PC-9 (cell line): ENCODE results near the gene FKBP7. TPM values are rescaled to one million over a fixed set of nuclear protein-coding genes. Genes with fewer than 3 reads are reported as not detected.

Source experiments
- BruUV-seq: library from RNA; stranded (reverse); fragments of 400-500 nt; replicated peaks from 2 replicates; lab custom pipeline; 2021; lab: Mats Ljungman, UMichigan
- CTCF ChIA-PET: fragments of 300-600 bp; sonication (Branson Sonifier 250); formaldehyde crosslinking; loops from one replicate; lab custom pipeline; 2022; ENCODE audit warnings: antibody characterized with exemption; lab: Charles Lee
- POLR2A ChIA-PET: fragments of 300-600 bp; sonication (Branson Sonifier 250); formaldehyde crosslinking; loops from one replicate; lab custom pipeline; 2022; ENCODE audit warnings: antibody characterized with exemption; ENCODE audit not compliant: unreplicated experiment; lab: Charles Lee
- DNase-seq, 2 experiments: peaks; one replicate each; pipeline versions ENCODE4 v3.0.0 to v3.0.0-alpha.2; 2015 to 2022; ENCODE audit warnings: mixed read lengths in 1 of 2
- H2AFZ ChIP-seq: fragments of 200-600 bp; sonication (generic); 2 replicates; pipeline ENCODE4 v1.8.1; 2017; ENCODE audit warnings: antibody characterized with exemption
- H3F3A ChIP-seq: fragments of 200-600 bp; sonication (generic); 2 replicates; pipeline ENCODE4 v1.8.1; 2017; ENCODE audit warnings: antibody characterized with exemption, mild to moderate bottlenecking, low read depth; ENCODE audit not compliant: insufficient read depth
- H3K27ac ChIP-seq: fragments of 200-600 bp; sonication (generic); 2 replicates; pipeline ENCODE4 v1.6.1; 2016; ENCODE audit warnings: mixed run types
- H3K27me3 ChIP-seq: fragments of 200-600 bp; sonication (generic); 2 replicates; pipeline ENCODE4 v1.6.1; 2016; ENCODE audit warnings: low read depth, mixed run types; ENCODE audit not compliant: insufficient read depth
- H3K36me3 ChIP-seq: fragments of 200-600 bp; sonication (generic); 2 replicates; pipeline ENCODE4 v1.6.1; 2016; ENCODE audit warnings: low read depth, mixed run types
- H3K4me1 ChIP-seq: fragments of 200-600 bp; sonication (generic); replicated peaks from 2 replicates; pipeline ENCODE4 v1.6.1; 2016; ENCODE audit warnings: mixed run types; ENCODE audit not compliant: insufficient read depth
- H3K4me2 ChIP-seq: fragments of 200-600 bp; sonication (generic); 2 replicates; pipeline ENCODE4 v1.6.1; 2017; ENCODE audit warnings: mixed run types
- H3K4me3 ChIP-seq: fragments of 200-600 bp; sonication (generic); 2 replicates; pipeline ENCODE4 v1.6.1; 2016; ENCODE audit warnings: mixed run types
- H3K79me2 ChIP-seq: fragments of 200-600 bp; sonication (generic); 2 replicates; pipeline ENCODE4 v1.6.1; 2017; ENCODE audit warnings: low read depth, mixed run types
- H3K9me2 ChIP-seq: fragments of 200-600 bp; sonication (generic); 2 replicates; pipeline ENCODE4 v1.8.1; 2017; ENCODE audit warnings: mild to moderate bottlenecking; ENCODE audit not compliant: insufficient read depth
- H3K9me3 ChIP-seq: fragments of 200-600 bp; sonication (generic); 2 replicates; pipeline ENCODE4 v1.8.1; 2016; ENCODE audit warnings: low read depth; ENCODE audit not compliant: insufficient read depth
- H4K20me1 ChIP-seq: fragments of 200-600 bp; sonication (generic); 2 replicates; pipeline ENCODE4 v1.8.1; 2017; ENCODE audit not compliant: insufficient read depth
- EZH2 ChIP-seq: fragments of 200-600 bp; sonication (generic); IDR thresholded peaks from 2 replicates; pipeline ENCODE4 v1.8.0; 2017; ENCODE audit warnings: antibody characterized with exemption, low read depth
- intact Hi-C: fragments of 100-400 bp; cut with micrococcal nuclease; formaldehyde crosslinking; loops from one replicate; pipeline ENCODE4 v1.10.0; 2022; ENCODE audit not compliant: unreplicated experiment
- total RNA-seq: library from RNA; stranded (reverse); gene quantifications from 2 replicates; pipeline ENCODE4 v1.2.3, GENCODE V29; 2021
- TF ChIP-seq, protein P1 (sequence below): fragments of 200-600 bp; sonication (generic); conservative IDR thresholded peaks from 2 replicates; pipeline ENCODE4 v1.6.1; 2017; ENCODE audit warnings: mixed run types, antibody characterized with exemption, mild to moderate bottlenecking, moderate library complexity

FKBP7 gene
- total RNA-seq, 1 experiment from 2014 or later, result 6.1 TPM

DNA sequence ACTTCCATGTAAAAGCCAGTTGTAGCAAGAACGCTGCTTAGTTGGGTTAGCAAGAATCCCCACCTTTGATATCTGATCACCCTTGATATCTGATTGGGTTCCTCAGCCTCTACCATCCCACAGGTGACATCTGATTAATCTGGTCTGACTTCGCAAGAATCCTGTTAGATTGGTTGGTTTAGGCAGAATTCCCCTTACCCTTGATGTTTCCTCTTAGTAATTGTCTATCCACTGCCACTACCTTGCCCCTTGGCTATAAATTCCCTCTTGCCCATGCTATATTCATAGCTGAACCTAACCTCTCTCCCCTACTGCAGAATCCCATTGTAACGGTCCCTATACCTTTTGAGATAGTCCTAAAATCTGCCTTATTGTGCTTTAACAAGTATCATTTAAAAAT lies 60.5 kb downstream of the FKBP7 start:
- no peaks in the 10 kb centered on the region for H3K36me3 ChIP-seq
- H4K20me1 ChIP-seq, result no peaks in the 10 kb centered on the region
- CTCF ChIA-PET, result interaction anchor here (0.6 to 2.1 kb wide), 5 partner anchors 98 to 644 kb away, joined by 3 to 6 read pairs (median 5); no protein-coding TSS in a partner anchor
- no peaks in the 10 kb centered on the region for H3K27me3 ChIP-seq
- no peak for TF ChIP-seq EZH2
- TF ChIP-seq, protein P1, sequence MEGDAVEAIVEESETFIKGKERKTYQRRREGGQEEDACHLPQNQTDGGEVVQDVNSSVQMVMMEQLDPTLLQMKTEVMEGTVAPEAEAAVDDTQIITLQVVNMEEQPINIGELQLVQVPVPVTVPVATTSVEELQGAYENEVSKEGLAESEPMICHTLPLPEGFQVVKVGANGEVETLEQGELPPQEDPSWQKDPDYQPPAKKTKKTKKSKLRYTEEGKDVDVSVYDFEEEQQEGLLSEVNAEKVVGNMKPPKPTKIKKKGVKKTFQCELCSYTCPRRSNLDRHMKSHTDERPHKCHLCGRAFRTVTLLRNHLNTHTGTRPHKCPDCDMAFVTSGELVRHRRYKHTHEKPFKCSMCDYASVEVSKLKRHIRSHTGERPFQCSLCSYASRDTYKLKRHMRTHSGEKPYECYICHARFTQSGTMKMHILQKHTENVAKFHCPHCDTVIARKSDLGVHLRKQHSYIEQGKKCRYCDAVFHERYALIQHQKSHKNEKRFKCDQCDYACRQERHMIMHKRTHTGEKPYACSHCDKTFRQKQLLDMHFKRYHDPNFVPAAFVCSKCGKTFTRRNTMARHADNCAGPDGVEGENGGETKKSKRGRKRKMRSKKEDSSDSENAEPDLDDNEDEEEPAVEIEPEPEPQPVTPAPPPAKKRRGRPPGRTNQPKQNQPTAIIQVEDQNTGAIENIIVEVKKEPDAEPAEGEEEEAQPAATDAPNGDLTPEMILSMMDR, result no peak
- DNase-seq, result no peak
- no peak overlapping the region for H3K27ac ChIP-seq
- peaks cover 6% of the 10 kb centered on the region for H3F3A ChIP-seq
- H3K4me3 ChIP-seq, result no peak overlapping the region
- POLR2A ChIA-PET, result no interaction called here
- H3K9me2 ChIP-seq, result no peaks in the 10 kb centered on the region
- no peaks in the 10 kb centered on the region for H3K9me3 ChIP-seq
- intact Hi-C loops, result loop anchor here (2.0 to 10.0 kb wide), 3 partner anchors 511 to 1083 kb away; no protein-coding TSS in a partner anchor
- peaks cover 15% of the 10 kb centered on the region for H3K4me1 ChIP-seq
- no peak overlapping the region for H2AFZ ChIP-seq
- H3K4me2 ChIP-seq, result no peak overlapping the region
- no peaks in the 10 kb centered on the region for H3K79me2 ChIP-seq
- no TSS peak for BruUV-seq

DNA sequence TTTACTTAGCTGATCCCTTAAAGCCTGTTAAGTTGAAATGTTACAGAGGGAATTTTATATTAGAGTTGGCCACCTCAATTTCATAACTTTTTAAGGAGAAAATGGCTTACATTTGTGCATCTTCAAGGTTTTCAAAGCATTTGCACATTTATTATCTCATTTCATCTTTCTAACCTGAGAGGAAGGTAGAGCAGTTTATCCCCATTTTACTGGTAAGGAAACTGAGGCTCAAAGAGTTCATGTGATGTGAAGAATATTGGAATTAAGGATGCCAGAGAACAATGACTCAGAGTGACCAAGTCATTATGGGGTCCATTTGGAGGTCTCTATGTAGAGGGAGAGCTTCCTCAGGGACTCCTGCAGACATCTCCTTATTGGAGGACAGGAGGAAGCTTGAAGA lies 62.4 kb downstream of the FKBP7 start:
- H3K4me1 ChIP-seq, result peaks cover 18% of the 10 kb centered on the region
- ChIA-PET CTCF (interaction anchor here (0.6 kb wide), 1 partner anchor 282 kb away, joined by 3 read pairs; no protein-coding TSS in a partner anchor), POLR2A (no interaction called here)
- BruUV-seq, result no TSS peak
- no peaks in the 10 kb centered on the region for H4K20me1 ChIP-seq
- no peak overlapping the region for H3K4me2 ChIP-seq
- no peaks in the 10 kb centered on the region for H3K79me2 ChIP-seq
- no peak overlapping the region for H3K4me3 ChIP-seq
- intact Hi-C loops, result loop anchor here (2.0 to 10.0 kb wide), 4 partner anchors 19 to 1081 kb away; no protein-coding TSS in a partner anchor
- H3K27ac ChIP-seq, result no peak overlapping the region
- no peak overlapping the region for H2AFZ ChIP-seq
- H3K9me3 ChIP-seq, result no peaks in the 10 kb centered on the region
- TF ChIP-seq, protein P1, result no peak
- TF ChIP-seq EZH2, result no peak
- no peaks in the 10 kb centered on the region for H3K9me2 ChIP-seq
- H3K27me3 ChIP-seq, result no peaks in the 10 kb centered on the region
- peaks cover 6% of the 10 kb centered on the region for H3F3A ChIP-seq
- H3K36me3 ChIP-seq, result no peaks in the 10 kb centered on the region
- DNase-seq, result no peak

DNA sequence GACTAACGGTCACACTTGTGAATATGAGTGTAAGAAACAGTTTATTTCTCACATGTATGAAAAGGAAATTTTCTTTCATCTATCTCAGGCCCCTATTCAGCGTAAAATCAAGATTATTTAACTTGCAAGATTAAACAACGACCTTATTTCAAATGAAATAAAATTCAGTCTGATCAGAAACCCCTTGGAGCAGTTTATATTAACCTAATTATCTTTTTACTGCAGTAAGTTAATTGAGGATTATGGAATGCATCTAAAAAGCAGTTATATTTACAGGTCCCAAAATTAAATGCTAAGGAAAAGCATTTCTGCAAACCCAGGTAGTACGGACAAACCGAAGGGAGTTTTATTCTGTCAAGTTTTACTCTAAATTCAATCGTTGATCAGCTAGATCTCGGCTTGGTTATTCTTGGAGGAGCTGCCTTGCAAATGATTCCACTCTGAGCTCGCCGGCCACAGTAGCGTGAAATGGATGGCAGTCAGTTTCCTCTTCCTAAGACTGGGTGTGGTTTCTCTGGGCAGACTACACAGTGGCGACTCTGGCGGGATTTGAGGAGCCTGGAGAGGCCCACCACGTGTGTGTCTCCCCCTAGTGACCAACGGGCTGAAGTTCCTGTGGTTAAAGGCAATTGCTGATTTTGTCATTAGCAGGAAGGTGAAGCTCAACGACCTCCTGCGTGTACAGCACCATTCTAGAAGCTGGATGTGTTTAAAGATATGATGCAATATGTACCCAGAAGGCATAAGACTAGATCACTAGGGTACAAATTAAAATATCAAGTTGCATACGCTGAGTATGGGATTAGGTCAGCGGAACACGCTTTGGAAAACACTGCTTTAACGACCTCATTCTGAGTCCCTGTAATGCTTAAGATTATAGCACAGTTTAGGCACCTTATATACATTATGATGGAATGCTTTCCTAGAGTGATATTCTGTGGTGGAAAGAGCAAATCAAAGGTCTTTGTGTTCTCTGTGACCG lies 63.8 kb downstream of the FKBP7 start:
- Histone ChIP-seq H3K27ac (peak overlapping the region; percentile 55; the same call in 1 of the 2 replicates), H3K27me3 (no peaks in the 10 kb centered on the region), H3K4me1 (peaks cover 18% of the 10 kb centered on the region), H3K79me2 (no peaks in the 10 kb centered on the region), H3K9me3 (no peaks in the 10 kb centered on the region; the same call in 1 of the 2 replicates), H3K36me3 (no peaks in the 10 kb centered on the region), H3F3A (peaks cover 6% of the 10 kb centered on the region), H4K20me1 (no peaks in the 10 kb centered on the region), H2AFZ (peak overlapping the region; percentile 99), H3K4me3 (peak overlapping the region; percentile 72), H3K4me2 (peak overlapping the region; percentile 81), H3K9me2 (no peaks in the 10 kb centered on the region)
- DNase-seq, result peak; percentile 91 to 93
- ChIA-PET POLR2A (interaction anchor here (0.6 to 0.7 kb wide), 3 partner anchors 224 to 403 kb away, joined by 3 to 4 read pairs (median 3); no protein-coding TSS in a partner anchor), CTCF (interaction anchor here (0.6 to 3.3 kb wide), 13 partner anchors 10 to 979 kb away, joined by 3 to 37 read pairs (median 3); partner anchors contain the start of gene RBM45)
- intact Hi-C loops, result loop anchor here (1.0 to 10.0 kb wide), 9 partner anchors 18 to 1080 kb away; partner anchors contain the start of genes PLEKHA3 and RBM45
- TF ChIP-seq, protein P1, result peak; percentile 99
- no peak for TF ChIP-seq EZH2
- BruUV-seq, result no TSS peak
